NCI-H1417 (cell line): ENCODE data around the gene UBXN1.
"Not testable (repeated sequence)": the region's sequence is repeated elsewhere in the genome, so short reads cannot be mapped to it uniquely, and the experiment has no call there.

Experiments
- DNase-seq, 3 experiments: peaks; one replicate each; lab custom pipeline; 2025; lab: John Stamatoyannopoulos, UW

Gene UBXN1

DNA sequence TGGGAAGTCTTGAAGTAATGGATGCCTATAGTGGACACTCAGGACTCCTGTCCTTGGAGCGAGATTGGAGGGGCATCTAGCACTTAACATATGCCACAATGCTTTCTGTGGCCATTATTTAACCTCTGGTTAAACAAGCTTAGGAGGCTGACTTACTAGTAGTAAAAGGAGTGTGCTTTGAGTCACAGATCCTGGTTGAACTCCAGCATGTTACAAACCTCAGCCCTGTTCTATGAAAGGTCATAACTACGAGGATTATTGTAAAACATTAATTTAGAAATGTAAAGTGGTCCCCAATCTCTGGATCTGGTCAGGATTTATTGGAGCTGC, 5.7 kb downstream of the UBXN1 start:
- DNase-seq = no peak

DNA sequence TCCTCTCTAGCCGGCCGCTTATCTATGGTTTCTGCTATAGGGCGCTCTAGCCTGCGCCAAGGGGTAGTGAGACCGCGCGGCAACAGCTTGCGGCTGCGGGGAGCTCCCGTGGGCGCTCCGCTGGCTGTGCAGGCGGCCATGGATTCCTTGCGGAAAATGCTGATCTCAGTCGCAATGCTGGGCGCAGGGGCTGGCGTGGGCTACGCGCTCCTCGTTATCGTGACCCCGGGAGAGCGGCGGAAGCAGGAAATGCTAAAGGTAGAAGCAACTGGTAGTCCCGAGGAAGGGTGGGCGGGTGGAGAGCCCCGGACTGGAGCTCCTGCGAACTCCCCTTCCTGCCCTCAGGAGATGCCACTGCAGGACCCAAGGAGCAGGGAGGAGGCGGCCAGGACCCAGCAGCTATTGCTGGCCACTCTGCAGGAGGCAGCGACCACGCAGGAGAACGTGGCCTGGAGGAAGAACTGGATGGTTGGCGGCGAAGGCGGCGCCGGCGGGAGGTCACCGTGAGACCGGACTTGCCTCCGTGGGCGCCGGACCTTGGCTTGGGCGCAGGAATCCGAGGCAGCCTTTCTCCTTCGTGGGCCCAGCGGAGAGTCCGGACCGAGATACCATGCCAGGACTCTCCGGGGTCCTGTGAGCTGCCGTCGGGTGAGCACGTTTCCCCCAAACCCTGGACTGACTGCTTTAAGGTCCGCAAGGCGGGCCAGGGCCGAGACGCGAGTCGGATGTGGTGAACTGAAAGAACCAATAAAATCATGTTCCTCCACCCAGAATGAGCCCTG, 7.1 kb downstream of the UBXN1 start, which contains the start of the genes LBHD1 and UQCC3:
TSS of gene LBHD1 (minus strand) at position 660 of the 782 bp plus-strand sequence. CDS start 2,236 bp downstream, outside the sequence.
TSS of gene UQCC3 (plus strand) at position 66 of the 782 bp plus-strand sequence. CDS start at position 139, 73 bp downstream.
- peak; percentile 90 to 93 (median 91) for DNase-seq

DNA sequence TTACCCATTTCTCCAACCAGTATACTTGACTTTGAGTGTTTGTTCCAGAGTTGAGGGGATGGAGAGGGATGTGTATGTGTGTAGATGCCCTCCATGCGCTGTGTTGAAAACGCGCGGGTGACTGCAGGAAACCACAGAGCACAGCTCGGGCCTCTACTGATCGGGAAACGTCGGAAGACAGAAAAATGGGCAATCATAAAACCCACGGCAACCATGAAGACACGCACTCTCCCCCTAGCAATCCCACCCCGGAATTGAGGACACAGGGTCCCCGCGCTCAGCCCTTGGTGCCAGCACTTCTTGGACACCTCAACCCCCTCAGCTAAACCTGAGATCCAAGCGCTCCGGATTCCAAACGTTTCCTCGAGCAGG, 7.7 kb downstream of the UBXN1 start:
- no peak for DNase-seq

DNA sequence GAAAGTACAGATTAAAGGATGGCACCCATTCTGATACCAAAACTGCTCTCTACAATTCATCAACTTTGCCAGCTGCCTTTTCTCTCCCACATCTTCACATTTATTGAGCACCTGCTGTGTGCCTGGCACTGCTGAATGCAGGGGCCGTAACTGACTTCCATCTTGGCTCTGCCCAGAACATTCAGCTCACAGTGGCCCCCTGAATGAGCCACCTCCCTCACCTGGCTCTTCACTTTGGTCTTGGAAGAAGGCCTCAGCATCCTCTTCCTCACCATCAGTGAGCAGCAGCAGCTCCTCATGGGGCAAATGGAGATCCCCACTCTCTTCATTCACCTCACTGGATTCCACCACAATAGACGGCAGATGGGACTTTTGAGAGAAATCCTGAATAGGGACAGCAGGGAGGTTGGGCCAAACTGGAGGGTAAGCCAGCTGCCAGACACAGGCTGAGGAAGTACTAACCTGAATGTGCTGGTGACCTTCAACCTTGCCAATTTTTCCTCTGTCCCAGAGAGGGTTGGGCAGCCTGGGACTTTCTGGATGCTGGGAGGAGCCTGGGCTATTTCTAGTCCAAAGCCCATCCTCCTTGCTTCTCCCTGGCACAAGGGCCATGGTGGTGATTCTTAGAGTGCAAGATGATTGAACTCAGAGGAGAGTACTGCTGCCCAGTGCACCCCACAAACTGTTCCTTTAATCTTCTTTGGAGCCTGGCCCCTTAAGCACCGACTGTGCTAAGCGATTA, 9.3 kb downstream of the UBXN1 start:
- DNase-seq = no peak

DNA sequence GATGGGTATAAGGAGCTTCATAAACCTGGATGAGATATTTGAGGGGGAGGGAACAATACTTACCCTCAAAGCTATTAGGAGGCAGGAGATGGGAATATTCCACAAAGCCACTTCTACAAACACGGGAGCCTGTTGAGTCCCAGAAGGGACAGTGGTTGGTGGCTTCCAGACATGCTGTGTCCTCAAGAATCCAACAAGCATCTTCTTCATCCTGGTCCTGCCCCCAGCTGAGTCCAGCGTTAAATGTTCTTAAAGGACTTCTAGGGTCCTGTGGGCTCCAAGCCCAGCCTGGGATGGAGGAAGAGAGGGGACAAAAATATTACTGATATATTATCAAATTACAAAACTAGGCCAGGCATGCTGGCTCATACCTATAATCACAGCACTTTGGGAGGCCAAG, 11.4 kb downstream of the UBXN1 start:
- no peak for DNase-seq

DNA sequence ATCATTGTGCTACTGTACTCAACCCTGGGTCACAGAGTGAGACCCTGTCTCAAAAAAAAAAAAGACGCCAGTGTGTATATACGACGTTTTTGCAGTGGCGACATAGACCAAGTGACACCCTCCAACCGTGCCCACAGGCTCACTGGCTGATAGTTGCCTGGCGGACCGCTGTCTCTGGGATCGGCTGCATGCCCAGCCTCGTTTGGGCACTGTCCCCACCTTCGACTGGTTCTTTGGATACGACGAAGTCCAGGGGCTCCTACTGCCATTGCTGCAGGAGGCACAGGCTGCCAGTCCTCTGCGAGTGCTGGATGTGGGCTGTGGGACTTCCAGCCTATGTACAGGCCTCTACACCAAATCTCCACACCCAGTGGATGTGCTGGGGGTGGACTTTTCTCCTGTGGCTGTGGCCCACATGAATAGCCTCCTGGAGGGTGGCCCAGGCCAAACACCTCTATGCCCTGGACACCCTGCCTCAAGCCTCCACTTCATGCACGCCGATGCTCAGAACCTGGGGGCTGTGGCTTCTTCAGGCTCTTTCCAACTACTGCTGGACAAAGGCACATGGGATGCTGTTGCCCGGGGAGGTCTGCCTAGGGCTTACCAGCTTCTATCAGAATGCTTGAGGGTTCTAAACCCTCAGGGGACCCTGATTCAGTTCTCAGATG, 12.5 kb downstream of the UBXN1 start:
- no peak for DNase-seq

DNA sequence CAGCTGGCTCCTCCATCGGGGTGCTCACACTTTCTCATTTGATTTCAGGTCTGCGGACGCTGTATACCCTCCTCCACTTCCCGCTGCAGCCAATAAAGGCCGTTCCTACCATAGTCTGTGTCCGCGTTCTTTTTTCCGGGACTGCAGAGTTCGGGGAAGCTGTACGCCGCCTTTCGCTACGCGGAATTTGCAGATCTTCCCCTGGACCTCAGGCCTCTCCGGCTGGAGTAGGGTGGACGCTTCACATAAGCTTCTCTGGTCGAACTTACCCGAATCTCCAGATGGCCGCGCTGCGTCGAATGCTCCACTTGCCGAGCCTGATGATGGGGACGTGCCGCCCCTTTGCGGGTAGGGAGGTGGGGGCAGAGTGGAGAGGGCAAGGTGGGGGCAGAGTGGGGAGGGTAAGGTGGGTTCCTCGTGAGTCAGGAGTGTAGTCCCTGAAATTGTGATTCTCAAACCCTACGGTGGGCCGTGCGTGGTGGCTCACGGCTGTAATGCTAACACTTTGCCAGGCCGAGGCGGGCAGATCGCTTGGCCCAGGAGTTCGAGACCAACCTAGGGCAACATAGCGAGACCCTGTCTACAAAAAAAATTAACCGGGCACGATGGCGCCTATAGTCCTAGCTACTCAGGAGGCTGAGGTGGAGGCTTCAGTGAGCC, 13.1 kb downstream of the UBXN1 start:
- no peak for DNase-seq

DNA sequence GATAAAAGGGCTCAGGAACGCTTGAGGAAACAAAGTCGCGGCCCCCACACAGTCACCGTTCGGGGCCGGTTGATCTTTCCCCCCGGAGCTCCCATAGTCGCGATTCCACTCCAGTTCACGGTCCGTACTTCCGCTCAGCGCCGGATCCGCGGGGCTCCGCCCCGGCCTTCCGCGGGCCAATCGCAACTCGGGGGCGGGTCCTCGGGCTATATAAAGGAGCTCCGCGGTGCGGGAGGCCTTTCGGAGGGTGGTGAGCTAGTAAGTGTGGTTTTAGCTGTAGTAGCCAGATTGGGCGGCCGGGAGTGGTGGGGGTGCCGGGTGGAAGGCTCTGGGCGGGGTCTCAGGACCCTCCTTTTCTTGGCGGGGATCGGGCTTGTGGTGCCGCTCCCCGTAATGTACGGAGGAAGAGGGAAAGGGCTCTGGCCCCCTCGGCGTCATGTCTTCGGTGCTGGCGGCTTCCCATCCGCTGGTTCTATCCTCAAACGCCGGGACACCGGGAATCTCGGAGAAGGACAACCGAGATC, 13.7 kb downstream of the UBXN1 start, which contains the start of the genes C11orf98 and CSKMT:
TSS of gene C11orf98 (minus strand) at position 136 of the 524 bp plus-strand sequence. CDS start at position 95, 41 bp downstream.
TSS of gene CSKMT (plus strand) at position 238 of the 524 bp plus-strand sequence. CDS start 568 bp downstream, outside the sequence.
- peak; percentile 94 to 97 (median 96) for DNase-seq

DNA sequence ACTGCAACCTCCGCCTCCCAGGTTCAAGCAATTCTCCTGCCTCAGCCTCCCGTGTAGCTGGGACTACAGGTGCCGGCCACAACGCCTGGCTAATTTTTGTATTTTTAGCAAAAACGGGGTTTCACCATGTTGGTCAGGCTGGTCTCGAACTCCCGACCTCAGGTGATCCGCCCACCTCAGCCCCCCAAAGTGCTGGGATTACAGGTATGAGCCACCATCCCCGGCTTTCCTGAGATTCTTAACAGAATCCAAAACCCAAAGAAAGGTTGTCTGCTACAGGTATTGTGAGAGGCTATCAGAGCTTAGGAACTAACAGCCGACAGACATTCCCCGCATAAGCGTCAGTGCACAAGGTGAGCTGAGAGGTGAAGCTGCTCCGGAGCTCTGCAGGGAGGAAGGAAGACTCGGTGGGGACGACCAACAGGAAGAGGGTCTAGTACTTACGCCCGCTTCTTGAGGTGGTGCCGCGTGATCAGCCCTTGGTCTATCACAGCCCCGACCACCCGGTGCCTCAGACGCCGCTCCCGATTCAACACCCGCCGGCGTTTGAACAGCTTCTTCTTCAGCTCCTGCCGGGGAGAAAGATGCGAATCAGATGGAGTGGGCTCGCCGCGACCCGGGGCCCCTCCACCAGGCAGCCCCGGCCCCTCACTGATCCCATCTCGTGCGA, 14.3 kb downstream of the UBXN1 start:
- DNase-seq = peak; percentile 61 to 94 (median 93)

DNA sequence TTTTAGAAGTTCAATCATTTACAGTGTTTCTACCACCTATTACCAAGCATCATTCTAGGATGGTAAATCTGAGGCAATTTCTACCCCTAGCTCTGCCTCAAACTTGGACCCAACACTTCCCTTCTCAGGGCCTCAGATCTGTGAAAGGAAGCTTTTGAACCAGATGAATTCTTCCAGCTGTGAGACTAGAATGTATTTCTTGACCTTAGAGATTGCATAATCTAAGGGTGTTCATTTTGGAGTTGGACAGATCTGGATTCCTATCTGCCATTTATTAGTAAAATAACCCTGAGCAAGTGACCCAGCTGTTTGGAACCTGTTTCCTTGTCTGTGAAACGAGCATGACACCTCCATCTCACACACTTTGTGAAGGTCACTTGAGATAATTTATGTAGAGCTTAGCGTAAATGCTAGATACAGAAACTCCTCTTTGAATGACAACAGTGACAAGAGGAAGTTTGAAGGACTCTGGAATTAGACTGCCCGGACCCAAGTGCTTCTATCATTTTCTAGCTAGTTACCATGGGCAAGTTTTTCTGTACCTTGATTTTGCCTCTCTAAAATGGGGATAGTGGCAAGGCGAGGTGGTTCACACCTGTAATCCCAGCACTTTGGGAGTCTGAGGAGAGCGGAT, 22.0 kb downstream of the UBXN1 start:
- DNase-seq = no peak

DNA sequence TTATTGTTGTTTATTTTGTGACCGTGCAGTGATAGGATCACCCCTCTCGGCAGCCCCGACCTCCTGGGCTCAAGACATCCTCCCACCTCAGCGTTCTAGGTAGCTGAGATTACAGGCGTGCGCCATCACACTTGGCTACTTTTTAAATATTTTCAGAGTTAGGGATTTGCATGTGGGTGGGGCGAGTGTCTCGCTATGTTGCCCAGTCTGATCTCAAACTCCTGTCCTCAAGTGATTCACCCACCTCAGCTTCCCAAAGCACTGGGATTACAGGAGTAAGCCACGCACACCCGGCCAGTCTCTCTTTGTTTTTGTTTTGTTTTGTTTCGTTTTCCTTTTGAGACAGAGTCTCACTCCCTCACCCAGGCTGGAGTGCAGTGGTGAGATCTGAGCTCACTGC, 24.6 kb downstream of the UBXN1 start:
- no peak for DNase-seq

DNA sequence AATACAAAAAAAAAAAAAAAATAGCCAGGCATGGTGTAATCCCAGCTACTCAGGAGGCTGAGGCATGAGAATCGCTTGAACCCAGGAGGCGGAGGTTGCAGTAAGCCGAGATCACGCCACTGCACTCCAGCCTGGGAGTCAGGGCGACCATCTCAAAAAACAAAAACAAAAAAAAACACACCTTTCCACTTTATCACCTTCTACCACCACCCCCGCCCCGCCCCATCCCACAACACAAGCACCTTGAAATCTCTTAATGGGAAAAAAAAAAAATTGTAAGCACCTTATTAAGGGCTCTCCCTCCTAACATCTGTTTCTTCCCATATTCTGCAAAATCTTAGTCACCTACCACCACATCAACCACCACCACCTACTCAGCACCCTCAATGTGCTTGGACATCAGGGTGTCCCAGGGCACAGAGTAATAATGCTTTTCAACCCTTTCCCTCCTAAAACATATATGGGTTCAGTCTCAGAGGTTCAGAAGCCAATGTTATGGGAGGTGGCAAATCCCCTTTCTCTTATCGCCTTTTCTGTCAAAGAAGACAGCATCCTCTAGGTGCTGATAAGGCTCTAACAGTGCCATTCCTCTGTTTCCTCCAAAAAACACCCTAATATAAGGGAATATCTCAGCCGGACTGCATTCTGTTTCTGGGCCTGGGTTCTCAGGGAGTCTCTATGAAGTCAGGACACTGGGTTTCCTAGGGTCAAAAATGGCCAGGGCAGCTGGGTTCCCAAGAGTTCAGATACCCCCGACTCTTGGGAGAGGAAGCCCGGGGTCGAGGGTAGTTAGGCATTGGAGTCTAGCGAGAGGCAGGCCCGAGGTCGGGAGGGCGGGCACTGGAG, 26.5 kb downstream of the UBXN1 start:
- no peak for DNase-seq

DNA sequence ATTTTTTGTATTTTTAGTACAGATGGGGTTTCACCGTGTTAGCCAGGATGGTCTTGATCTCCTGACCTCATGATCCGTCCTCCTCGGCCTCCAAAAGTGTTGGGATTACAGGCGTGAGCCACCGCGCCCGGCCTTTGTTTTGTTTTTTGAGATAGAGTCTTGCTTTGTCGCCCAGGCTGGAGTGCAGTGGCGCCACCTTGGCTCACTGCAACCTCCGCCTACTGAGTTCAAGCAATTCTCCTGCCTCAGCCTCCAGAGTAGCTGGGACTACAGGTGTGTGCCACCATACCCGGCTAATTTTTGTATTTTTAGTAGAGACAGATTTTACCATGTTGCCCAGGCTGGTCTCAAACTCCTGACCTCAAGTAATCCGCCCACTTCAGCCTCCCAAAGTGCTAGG, 28.6 kb downstream of the UBXN1 start:
- DNase-seq = not testable (repeated sequence)

DNA sequence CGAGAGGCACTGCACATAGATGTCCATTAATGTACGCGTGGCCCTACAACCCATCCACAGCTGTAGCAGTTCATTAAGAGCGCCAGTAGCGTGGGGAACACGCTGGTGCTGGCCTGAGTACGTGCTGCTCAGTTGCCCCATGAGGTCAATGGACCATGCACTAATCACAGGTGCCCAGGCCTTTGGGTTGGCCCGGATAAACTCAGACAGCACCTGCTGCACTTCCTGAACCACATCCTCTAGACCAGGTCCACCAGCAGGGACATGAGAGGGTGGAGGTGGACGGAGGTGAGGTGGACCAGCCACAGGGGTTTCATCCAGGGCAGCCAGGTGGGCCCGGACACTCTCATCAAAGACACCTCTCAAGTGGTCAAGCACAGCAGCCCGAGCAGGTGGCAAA, 29.4 kb downstream of the UBXN1 start:
- DNase-seq = no peak

DNA sequence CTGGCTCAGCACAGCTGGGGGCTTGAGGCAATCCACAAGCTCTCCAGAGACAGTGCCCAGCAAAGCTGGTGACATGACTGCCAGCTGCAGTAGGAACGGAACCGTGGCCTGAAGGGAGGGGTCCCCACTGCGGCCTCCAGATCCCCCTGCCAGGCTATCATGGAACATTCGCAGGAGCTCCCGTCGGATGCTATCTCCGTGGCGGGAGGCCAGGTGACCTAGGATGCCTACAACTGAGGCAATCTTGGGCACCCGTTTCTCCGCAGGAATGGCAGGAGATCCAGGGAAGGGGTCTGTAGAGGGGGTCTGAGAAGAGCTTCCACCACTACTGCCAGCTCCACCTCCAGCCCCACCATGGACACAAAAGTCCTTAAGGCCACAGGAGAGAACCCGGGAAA, 29.9 kb downstream of the UBXN1 start:
- DNase-seq = no peak

DNA sequence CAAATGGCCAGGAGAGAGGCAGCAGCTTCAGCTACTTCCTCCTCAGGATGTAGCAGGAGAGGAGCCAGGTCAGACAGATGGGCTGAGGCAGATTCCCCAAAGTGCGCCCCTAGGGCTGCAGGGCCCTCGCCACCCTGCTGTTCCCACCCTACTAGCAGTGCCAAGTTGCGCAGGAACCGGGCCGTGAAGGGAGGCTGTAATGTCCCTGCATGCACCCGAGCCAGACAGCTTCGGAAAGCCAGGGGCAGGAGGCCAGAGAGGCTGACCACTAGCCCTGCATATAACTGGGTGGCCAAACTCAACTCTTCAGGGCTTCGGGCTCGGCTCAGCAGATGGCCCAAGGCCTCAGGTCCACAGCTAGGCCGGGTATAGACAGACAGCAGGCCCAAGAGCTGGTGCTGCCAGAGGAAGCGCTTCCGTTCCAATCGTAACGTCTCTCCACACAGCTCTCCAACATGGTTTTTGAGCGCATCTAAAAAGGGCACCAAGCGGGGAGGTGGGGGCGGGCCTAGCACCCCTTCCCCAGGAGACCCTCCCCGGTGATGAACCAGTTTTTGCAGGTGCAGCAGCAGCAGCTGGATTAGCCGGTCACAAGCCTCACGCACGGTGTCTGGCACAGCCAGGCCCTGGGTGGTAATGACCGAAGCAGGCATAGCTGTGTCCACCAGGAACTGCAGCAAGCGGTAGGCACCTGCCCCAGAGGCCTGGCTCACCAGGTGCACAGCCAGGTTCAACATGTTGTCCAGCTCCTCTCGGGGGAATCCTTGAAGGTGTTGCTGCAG, 30.5 kb downstream of the UBXN1 start:
- no peak for DNase-seq

DNA sequence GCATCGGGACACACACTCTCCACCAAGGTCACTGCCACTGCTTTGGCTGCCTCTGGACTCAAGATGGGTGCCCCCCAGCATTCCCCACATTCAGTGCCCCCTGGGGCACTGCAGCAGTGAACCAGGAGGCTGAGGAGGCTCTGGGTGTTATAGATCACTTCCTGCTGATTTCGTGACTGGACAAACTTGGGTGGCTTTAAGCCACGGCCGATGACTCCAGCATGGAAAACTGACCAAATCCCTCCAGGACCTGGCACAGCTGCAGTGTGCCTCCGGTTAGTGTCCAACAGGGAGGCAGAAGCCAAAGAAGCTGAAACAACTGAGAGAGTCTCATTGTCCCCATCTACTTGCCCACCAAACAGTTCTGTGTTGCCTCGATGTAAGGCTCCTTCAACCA, 31.3 kb downstream of the UBXN1 start:
- no peak for DNase-seq

DNA sequence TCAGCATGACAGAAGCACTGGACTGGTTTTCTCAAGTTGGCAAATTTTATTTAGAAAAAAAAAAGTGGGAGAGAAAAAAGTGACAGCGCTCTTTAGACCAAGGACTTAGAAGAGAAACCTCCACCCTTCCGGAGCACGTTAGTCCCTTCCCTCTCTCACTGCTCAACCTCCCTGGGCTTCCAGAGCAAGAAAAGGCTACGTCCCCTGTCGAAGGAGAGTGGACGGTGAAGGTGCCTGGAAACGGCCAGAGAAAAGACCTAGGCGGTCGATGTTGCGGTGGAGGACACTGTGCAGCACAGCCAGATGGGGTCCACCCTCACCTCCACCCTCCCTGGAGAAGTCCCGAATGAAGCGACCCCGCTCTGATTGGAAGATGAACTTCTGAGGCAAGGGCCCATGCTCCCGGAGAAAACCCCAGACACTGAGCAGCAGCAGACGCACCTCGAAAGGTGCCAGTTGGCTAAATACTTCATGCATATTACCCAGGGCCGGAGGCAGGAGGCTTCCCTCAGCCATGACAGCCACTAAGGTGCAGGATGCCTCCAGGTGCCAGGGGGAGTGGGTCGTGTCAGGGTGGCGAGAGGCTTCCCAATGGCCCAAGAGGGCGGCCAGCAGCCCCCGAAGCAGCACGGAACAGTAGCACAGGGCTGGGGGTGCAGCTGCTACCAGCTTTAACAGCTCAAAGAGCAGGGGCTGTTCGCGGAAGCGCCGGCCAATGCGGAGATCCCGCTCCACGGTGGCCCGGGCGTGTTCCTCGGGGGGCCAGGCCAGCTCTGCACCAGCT, 31.9 kb downstream of the UBXN1 start:
- DNase-seq = no peak
